H9 (cell line): ENCODE data around the gene MPC1L. TPM values are rescaled to one million over a fixed set of nuclear protein-coding genes. Genes with fewer than 3 reads are reported as not detected.
A peak's percentile ranks its signal among the peaks of the same experiment; 100 is the strongest.
"Not testable (repeated sequence)": the region's sequence is repeated elsewhere in the genome, so short reads cannot be mapped to it uniquely, and the experiment has no call there.

ENCODE experiments used
- DNase-seq: peaks from one replicate; pipeline ENCODE4 v3.0.0-alpha.2; 2017
- H2AFZ ChIP-seq: one replicate; pipeline ENCODE4 v1.6.1; 2013; ENCODE audit warnings: mild to moderate bottlenecking, low read length, control low read depth, moderate library complexity
- H2AK5ac ChIP-seq: 2 replicates; pipeline ENCODE4 v1.6.1; 2013; ENCODE audit warnings: low read length, control low read depth, mixed read lengths; ENCODE audit not compliant: insufficient read length
- H2BK120ac ChIP-seq: one replicate; pipeline ENCODE4 v1.6.1; 2013; ENCODE audit warnings: low read depth, mild to moderate bottlenecking, low read length, control low read depth, inconsistent platforms; ENCODE audit not compliant: poor library complexity, severe bottlenecking
- H2BK12ac ChIP-seq: 2 replicates; pipeline ENCODE4 v1.6.1; 2013; ENCODE audit warnings: low read length, control low read depth, mixed read lengths, low read depth; ENCODE audit not compliant: insufficient read length
- H2BK15ac ChIP-seq: 2 replicates; pipeline ENCODE4 v1.6.1; 2013; ENCODE audit warnings: low read depth, low read length, control low read depth
- H2BK20ac ChIP-seq: one replicate; pipeline ENCODE4 v1.6.1; 2013; ENCODE audit warnings: low read depth, mild to moderate bottlenecking, low read length, control low read depth, inconsistent platforms; ENCODE audit not compliant: poor library complexity, severe bottlenecking
- H2BK5ac ChIP-seq: 2 replicates; pipeline ENCODE4 v1.6.1; 2013; ENCODE audit warnings: low read length, control low read depth, mixed read lengths; ENCODE audit not compliant: insufficient read length
- H3K14ac ChIP-seq: 2 replicates; pipeline ENCODE4 v1.6.1; 2013; ENCODE audit warnings: low read length, control low read depth; ENCODE audit not compliant: insufficient read depth
- H3K18ac ChIP-seq: 2 replicates; pipeline ENCODE4 v1.6.1; 2013; ENCODE audit warnings: low read depth, mild to moderate bottlenecking, mixed read lengths, low read length, control low read depth; ENCODE audit not compliant: insufficient read length
- H3K23ac ChIP-seq: 2 replicates; pipeline ENCODE4 v1.6.1; 2013; ENCODE audit warnings: low read length, control low read depth, mixed read lengths, low read depth; ENCODE audit not compliant: insufficient read length
- H3K23me2 ChIP-seq: 2 replicates; pipeline ENCODE4 v1.6.1; 2013; ENCODE audit warnings: low read depth, mild to moderate bottlenecking, mixed read lengths, low read length, control low read depth; ENCODE audit not compliant: insufficient read length, poor library complexity, severe bottlenecking
- H3K27ac ChIP-seq: 2 replicates; pipeline ENCODE4 v1.5.1; 2013; ENCODE audit warnings: low read length, control low read depth, mixed read lengths, low read depth; ENCODE audit not compliant: insufficient read length
- H3K27me3 ChIP-seq: 2 replicates; pipeline ENCODE4 v1.6.1; 2013; ENCODE audit warnings: low read length, control low read depth, inconsistent platforms; ENCODE audit not compliant: insufficient read depth
- H3K4ac ChIP-seq: 2 replicates; pipeline ENCODE4 v1.6.1; 2013; ENCODE audit warnings: low read depth, mild to moderate bottlenecking, control low read depth, inconsistent platforms, low read length, moderate library complexity
- H3K4me1 ChIP-seq: 2 replicates; pipeline ENCODE4 v1.6.1; 2013; ENCODE audit warnings: low read length, control low read depth, inconsistent platforms; ENCODE audit not compliant: insufficient read depth
- H3K4me2 ChIP-seq: 2 replicates; pipeline ENCODE4 v1.6.1; 2013; ENCODE audit warnings: low read length, control low read depth, mixed read lengths; ENCODE audit not compliant: insufficient read length, insufficient read depth
- H3K56ac ChIP-seq: 2 replicates; pipeline ENCODE4 v1.6.1; 2013; ENCODE audit warnings: low read depth, mild to moderate bottlenecking, mixed read lengths, low read length, control low read depth; ENCODE audit not compliant: insufficient read length
- H3K79me1 ChIP-seq: 2 replicates; pipeline ENCODE4 v1.6.1; 2013; ENCODE audit warnings: low read depth, mild to moderate bottlenecking, moderate library complexity, low read length, control low read depth, inconsistent platforms; ENCODE audit not compliant: insufficient read depth, poor library complexity, severe bottlenecking
- H3K79me2 ChIP-seq: 2 replicates; pipeline ENCODE4 v1.6.1; 2013; ENCODE audit warnings: low read length, control low read depth, inconsistent platforms; ENCODE audit not compliant: insufficient read depth
- H3K9ac ChIP-seq: 2 replicates; pipeline ENCODE4 v1.6.1; 2013; ENCODE audit warnings: low read length, control low read depth, mixed read lengths; ENCODE audit not compliant: insufficient read length; ENCODE audit errors: extremely low read depth
- H3K9me3 ChIP-seq: one replicate; pipeline ENCODE4 v1.6.1; 2013; ENCODE audit warnings: low read depth, low read length, inconsistent platforms; ENCODE audit not compliant: control insufficient read depth
- H3T11ph ChIP-seq: one replicate; pipeline ENCODE4 v1.6.1; 2013; ENCODE audit warnings: mild to moderate bottlenecking, low read length, control low read depth, inconsistent platforms
- H4K20me1 ChIP-seq: one replicate; pipeline ENCODE4 v1.6.1; 2013; ENCODE audit not compliant: control insufficient read depth, insufficient read length, insufficient read depth
- H4K5ac ChIP-seq: 2 replicates; pipeline ENCODE4 v1.6.1; 2013; ENCODE audit warnings: low read depth, mild to moderate bottlenecking, mixed read lengths, low read length, control low read depth; ENCODE audit not compliant: insufficient read length
- H4K8ac ChIP-seq: replicated peaks from 2 replicates; pipeline ENCODE4 v1.6.1; 2013; ENCODE audit warnings: low read length, control low read depth, mixed read lengths, low read depth; ENCODE audit not compliant: insufficient read length
- H4K91ac ChIP-seq: 2 replicates; pipeline ENCODE4 v1.6.1; 2013; ENCODE audit warnings: low read depth, mild to moderate bottlenecking, moderate library complexity, mixed read lengths, low read length, control low read depth; ENCODE audit not compliant: insufficient read length
- H3K27ac Mint-ChIP-seq, 3 experiments: 2 replicates in 2 of 3; 3 replicates in 1 of 3; pipeline ENCODE4 v1.8.0; 2020 to 2021; ENCODE audit warnings: mixed read lengths in 3 of 3, mild to moderate bottlenecking in 1 of 3, moderate library complexity in 1 of 3
- H3K27me3 Mint-ChIP-seq: 2 replicates; pipeline ENCODE4 v1.8.0; 2021; ENCODE audit warnings: low read depth, mild to moderate bottlenecking, moderate library complexity, mixed read lengths
- H3K36me3 Mint-ChIP-seq, 3 experiments: 2 replicates in 2 of 3; 3 replicates in 1 of 3; pipeline ENCODE4 v1.8.0; 2020 to 2021; ENCODE audit warnings: low read depth in 3 of 3, mixed read lengths in 3 of 3; ENCODE audit not compliant: insufficient read depth in 1 of 3
- H3K4me1 Mint-ChIP-seq, 2 experiments: 2 replicates each; pipeline ENCODE4 v1.8.0; 2020; ENCODE audit warnings: mixed read lengths in 2 of 2
- H3K4me3 Mint-ChIP-seq, 2 experiments: 2 replicates in 1 of 2; 3 replicates in 1 of 2; pipeline ENCODE4 v1.8.0; 2020 to 2021; ENCODE audit warnings: mild to moderate bottlenecking in 2 of 2, mixed read lengths in 2 of 2, moderate library complexity in 1 of 2
- H3K9me3 Mint-ChIP-seq, 2 experiments: 2 replicates in 1 of 2; 3 replicates in 1 of 2; pipeline ENCODE4 v1.8.0; 2020; ENCODE audit warnings: mild to moderate bottlenecking in 2 of 2, mixed read lengths in 2 of 2, moderate library complexity in 1 of 2
- WGBS: extraction: QIAGEN DNeasy Blood & Tissue Kit; methylation state at CpG from one replicate; pipeline ENCODE4 v1.1.7; 2013; ENCODE audit warnings: missing lambda C conversion rate, low lambda C conversion rate, mixed read lengths; ENCODE audit not compliant: insufficient read length; ENCODE audit errors: extremely low coverage; 5-methylcytosine and 5-hydroxymethylcytosine counted together
- total RNA-seq: library from RNA; stranded (reverse); gene quantifications from 2 replicates; pipeline ENCODE4 v1.2.1, GENCODE V29; 2021
- TF ChIP-seq, protein P1 (sequence below): fragments of 200-600 bp; sonication (generic); conservative IDR thresholded peaks from 3 replicates; pipeline ENCODE4 v1.8.0; 2021; ENCODE audit warnings: antibody characterized with exemption, mild to moderate bottlenecking

Gene MPC1L
- total RNA-seq, 1 experiment from 2014 or later, result not detected

DNA sequence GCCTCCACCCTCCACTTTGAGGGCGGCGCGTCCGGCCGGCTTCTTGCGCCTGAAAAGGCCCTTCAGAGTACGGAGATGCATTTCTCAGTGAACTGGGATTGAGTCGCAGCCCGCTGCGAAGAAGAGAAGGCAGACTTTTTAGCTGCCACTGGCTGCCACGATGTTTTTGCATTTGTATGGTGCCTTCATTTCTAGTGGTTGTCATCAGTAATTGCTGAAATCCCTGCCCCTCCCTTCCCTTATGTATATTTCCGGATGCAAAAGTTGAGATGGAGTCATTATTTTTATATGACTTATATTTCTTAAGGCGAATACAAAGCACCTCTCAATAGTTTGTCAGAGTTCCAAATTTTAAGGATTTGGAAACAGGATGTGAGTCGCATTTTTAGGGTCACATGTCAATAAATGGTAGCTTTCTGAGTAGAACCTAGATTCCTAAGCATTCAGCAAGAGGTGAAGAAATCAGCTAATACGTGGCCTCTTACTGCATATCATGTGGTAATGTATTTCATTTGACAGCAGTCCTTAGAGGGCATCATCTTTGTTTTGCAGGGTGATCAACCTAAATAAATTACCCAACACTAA is 41.8 kb upstream of the MPC1L start:
- H3K79me2 ChIP-seq, result peaks cover 10% of the 10 kb centered on the region; the same call in 1 of the 2 replicates
- H4K20me1 ChIP-seq, result no peaks in the 10 kb centered on the region
- peaks cover 7 to 10% of the 10 kb centered on the region in 2 experiments; a peak in 3 of 4 replicates for H3K4me1 Mint-ChIP-seq
- H3K4me3 Mint-ChIP-seq, result peak overlapping the region; percentile 78 to 83
- H3K36me3 Mint-ChIP-seq, result peaks cover 0 to 4% (median 0%) of the 10 kb centered on the region in 3 experiments; a peak in 3 of 7 replicates
- no peak overlapping the region for H4K8ac ChIP-seq
- H3T11ph ChIP-seq, result no peak overlapping the region
- H4K5ac ChIP-seq, result no peak overlapping the region
- DNase-seq, result no peak
- peaks cover 6% of the 10 kb centered on the region for H3K79me1 ChIP-seq
- no peaks in the 10 kb centered on the region for H3K9me3 ChIP-seq
- no peak overlapping the region for H2BK5ac ChIP-seq
- peaks cover 4% of the 10 kb centered on the region for H3K23me2 ChIP-seq
- H3K23ac ChIP-seq, result no peak overlapping the region
- no peaks in the 10 kb centered on the region for H3K4me1 ChIP-seq
- no peak overlapping the region for H2AK5ac ChIP-seq
- H3K9ac ChIP-seq, result peak overlapping the region; percentile 4
- H2BK12ac ChIP-seq, result no peak overlapping the region
- peak overlapping the region; percentile 80 for H3K4me2 ChIP-seq
- H2BK120ac ChIP-seq, result no peak overlapping the region
- H2BK15ac ChIP-seq, result no peak overlapping the region
- H3K4ac ChIP-seq, result no peak overlapping the region
- H4K91ac ChIP-seq, result no peak overlapping the region
- H3K27me3 ChIP-seq, result no peaks in the 10 kb centered on the region
- H3K18ac ChIP-seq, result no peak overlapping the region
- TF ChIP-seq, protein P1, sequence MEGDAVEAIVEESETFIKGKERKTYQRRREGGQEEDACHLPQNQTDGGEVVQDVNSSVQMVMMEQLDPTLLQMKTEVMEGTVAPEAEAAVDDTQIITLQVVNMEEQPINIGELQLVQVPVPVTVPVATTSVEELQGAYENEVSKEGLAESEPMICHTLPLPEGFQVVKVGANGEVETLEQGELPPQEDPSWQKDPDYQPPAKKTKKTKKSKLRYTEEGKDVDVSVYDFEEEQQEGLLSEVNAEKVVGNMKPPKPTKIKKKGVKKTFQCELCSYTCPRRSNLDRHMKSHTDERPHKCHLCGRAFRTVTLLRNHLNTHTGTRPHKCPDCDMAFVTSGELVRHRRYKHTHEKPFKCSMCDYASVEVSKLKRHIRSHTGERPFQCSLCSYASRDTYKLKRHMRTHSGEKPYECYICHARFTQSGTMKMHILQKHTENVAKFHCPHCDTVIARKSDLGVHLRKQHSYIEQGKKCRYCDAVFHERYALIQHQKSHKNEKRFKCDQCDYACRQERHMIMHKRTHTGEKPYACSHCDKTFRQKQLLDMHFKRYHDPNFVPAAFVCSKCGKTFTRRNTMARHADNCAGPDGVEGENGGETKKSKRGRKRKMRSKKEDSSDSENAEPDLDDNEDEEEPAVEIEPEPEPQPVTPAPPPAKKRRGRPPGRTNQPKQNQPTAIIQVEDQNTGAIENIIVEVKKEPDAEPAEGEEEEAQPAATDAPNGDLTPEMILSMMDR, result no peak
- no peak overlapping the region for H3K14ac ChIP-seq
- no peak overlapping the region for H3K27ac Mint-ChIP-seq
- H3K9me3 Mint-ChIP-seq, result peaks cover 61 to 64% of the 10 kb centered on the region in 2 experiments
- H3K27me3 Mint-ChIP-seq, result peaks cover 2% of the 10 kb centered on the region
- H3K56ac ChIP-seq, result no peak overlapping the region
- no peak overlapping the region for H3K27ac ChIP-seq
- H2AFZ ChIP-seq, result no peak overlapping the region
- no peak overlapping the region for H2BK20ac ChIP-seq
- no CpG with 5 or more reads among the region's 15 CpGs for WGBS

DNA sequence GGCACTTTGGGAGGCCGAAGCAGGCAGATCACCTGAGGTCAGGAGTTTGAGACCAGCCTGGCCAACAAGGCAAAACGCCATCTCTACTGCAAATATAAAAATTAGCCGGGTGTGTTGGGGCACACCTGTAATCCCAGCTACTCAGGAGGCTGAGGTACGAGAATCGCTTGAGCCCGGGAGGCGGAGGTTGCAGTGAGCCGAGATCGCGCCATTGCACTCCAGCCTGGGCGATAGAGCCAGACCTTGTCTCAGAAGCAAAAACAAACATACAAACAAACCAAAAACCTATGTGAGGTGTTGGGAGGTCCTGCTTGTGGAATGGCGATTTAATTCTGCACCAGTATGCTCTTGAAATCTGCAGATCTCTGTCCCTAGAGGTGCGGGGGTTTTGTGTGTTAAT is 41.0 kb upstream of the MPC1L start:
- H2BK15ac ChIP-seq, H3K4ac ChIP-seq, H3K4me1 Mint-ChIP-seq, H2BK20ac ChIP-seq, H3K27ac ChIP-seq, H2BK5ac ChIP-seq, H4K91ac ChIP-seq, H3K9ac ChIP-seq, H3K36me3 Mint-ChIP-seq, H2AFZ ChIP-seq, H2BK12ac ChIP-seq, H3K27me3 Mint-ChIP-seq, H3K9me3 ChIP-seq, H2BK120ac ChIP-seq, H3T11ph ChIP-seq, H3K56ac ChIP-seq, H3K4me1 ChIP-seq, H2AK5ac ChIP-seq, H3K18ac ChIP-seq, H3K79me2 ChIP-seq, H3K79me1 ChIP-seq, H3K23me2 ChIP-seq, H4K5ac ChIP-seq, H3K14ac ChIP-seq, H3K27me3 ChIP-seq, H4K20me1 ChIP-seq, H4K8ac ChIP-seq, H3K27ac Mint-ChIP-seq, DNase-seq, H3K23ac ChIP-seq: not testable (repeated sequence)
- no CpG with 5 or more reads among the region's 13 CpGs for WGBS
- Mint-ChIP-seq H3K4me3 (peak overlapping the region; percentile 78 to 83; a peak in 4 of 5 replicates), H3K9me3 (peaks cover 60 to 63% of the 10 kb centered on the region in 2 experiments)
- H3K4me2 ChIP-seq, result peak overlapping the region; percentile 80
